Measurements from ENCODE around the gene COG7. TPM values are rescaled to one million over a fixed set of nuclear protein-coding genes. Genes with fewer than 3 reads are reported as not detected.

COG7 gene
- total and polyA plus RNA-seq, 2 of the 13 experiments (the other 11 are each of a cell fraction or from before 2014, with no cell fraction given), result 12.6 to 54.5 TPM

DNA sequence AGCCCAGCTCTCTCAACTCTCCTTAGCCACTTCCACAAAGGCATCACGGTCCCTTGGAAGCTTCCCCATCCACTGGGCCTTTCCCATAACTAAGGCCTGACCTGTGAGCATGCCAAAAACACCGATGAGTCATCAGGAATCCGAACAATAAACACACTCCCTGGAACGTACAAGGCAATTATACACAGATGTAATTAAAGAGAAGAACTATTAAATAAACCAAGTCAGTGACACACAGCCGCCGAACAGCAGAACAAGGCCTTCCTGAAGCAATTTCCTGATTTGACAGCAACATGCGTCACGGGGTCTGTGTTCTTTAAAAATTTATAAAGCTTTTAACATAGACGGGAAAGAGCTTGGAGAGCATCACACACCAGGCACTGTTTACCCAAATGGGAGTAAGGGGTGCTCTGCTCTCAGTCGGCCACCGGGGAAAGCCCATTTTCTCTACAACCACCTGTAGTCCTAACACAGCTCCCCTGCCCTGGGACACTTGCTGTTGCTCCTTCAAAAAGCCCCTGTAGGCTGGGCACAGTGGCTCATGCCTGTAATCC lies 29.4 kb downstream of the COG7 start:
- Histone ChIP-seq H4K20me1 (ENCODE audit: insufficient read depth, low read length) (no peaks in the 10 kb centered on the region), H3K27me3 (ENCODE audit: control insufficient read depth in 1 of 2, insufficient read depth in 2 of 2, low read length in 2 of 2) (no peaks in the 10 kb centered on the region), H3K27ac (ENCODE audit: extremely low read length, insufficient read depth, low read length) (no peak overlapping the region), H3K4me3 (replicated peaks in 1 of 3; ENCODE audit: insufficient read depth in 1 of 3, low read depth in 2 of 3, low read length in 3 of 3) (no peak overlapping the region), H3K79me2 (ENCODE audit: insufficient read depth, low read length) (no peaks in the 10 kb centered on the region), H3K4me2 (ENCODE audit: low read depth, low read length) (no peak overlapping the region), H3K9ac (ENCODE audit: insufficient read depth, low read depth, low read length) (no peak overlapping the region), H3K4me1 (ENCODE audit: insufficient read depth, low read length) (no peaks in the 10 kb centered on the region), H3K36me3 (replicated peaks in 1 of 2; ENCODE audit: control insufficient read depth in 1 of 2, insufficient read depth in 2 of 2, low read length in 2 of 2) (peaks cover 3 to 20% of the 10 kb centered on the region in 2 experiments; a peak in 2 of 5 replicates), H3K9me3 (ENCODE audit: low read length) (no peaks in the 10 kb centered on the region), H2AFZ (ENCODE audit: low read length) (no peak overlapping the region)
- ATAC-seq (peak; percentile 71), DNase-seq (ENCODE audit: low spot score) (peak; percentile 21), FAIRE-seq (no peak)
- TF ChIP-seq FOSL2 (CRISPR knock-in tag; IDR thresholded peaks at IDR 0.05), result peak; percentile 73
- TF ChIP-seq MAFF (IDR thresholded peaks at IDR 0.05; ENCODE audit: low read depth, low read length), result peak; percentile 23; the same call in 1 of the 2 replicates
- TF ChIP-seq, protein P1, sequence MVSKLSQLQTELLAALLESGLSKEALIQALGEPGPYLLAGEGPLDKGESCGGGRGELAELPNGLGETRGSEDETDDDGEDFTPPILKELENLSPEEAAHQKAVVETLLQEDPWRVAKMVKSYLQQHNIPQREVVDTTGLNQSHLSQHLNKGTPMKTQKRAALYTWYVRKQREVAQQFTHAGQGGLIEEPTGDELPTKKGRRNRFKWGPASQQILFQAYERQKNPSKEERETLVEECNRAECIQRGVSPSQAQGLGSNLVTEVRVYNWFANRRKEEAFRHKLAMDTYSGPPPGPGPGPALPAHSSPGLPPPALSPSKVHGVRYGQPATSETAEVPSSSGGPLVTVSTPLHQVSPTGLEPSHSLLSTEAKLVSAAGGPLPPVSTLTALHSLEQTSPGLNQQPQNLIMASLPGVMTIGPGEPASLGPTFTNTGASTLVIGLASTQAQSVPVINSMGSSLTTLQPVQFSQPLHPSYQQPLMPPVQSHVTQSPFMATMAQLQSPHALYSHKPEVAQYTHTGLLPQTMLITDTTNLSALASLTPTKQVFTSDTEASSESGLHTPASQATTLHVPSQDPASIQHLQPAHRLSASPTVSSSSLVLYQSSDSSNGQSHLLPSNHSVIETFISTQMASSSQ (IDR thresholded peaks at IDR 0.05; ENCODE audit: low read depth), result no peak
- TF ChIP-seq, protein P1 (CRISPR knock-in tag; IDR thresholded peaks at IDR 0.05; ENCODE audit: borderline replicate concordance), result no peak
- intact Hi-C loops (cut with micrococcal nuclease; ENCODE audit: unreplicated experiment), result no loop called here
- WGBS (ENCODE audit: low lambda C conversion rate), result 88% methylated on average over 11 of the region's 11 CpGs
- in situ Hi-C loops (cut with HindIII; ENCODE audit: extremely low pct_ligation_motif_present, low pct_unique_long_range_greater_than_20kb), result no loop called here
- BruUV-seq (replicated peaks), result no TSS peak
- CTCF ChIA-PET (ENCODE audit: low intra/inter-chr PET ratio, low total read pairs), result interaction anchor here (1.4 kb wide), 1 partner anchor 12 kb away, joined by 3 read pairs; no protein-coding TSS in a partner anchor
- POLR2A ChIA-PET, result no interaction called here

All from HepG2 (cell line).